Skeletal muscle tissue (tissue), 1 donor: ENCODE measurements around the gene ERGIC2. TPM values are rescaled to one million over a fixed set of nuclear protein-coding genes. Genes with fewer than 3 reads are reported as not detected.

ENCODE experiments used
- total RNA-seq: library from RNA; depleted of rRNA; stranded (reverse); fragments of >200 nt; gene quantifications from one replicate; pipeline ENCODE4 v1.2.3, GENCODE V29; 2014

ERGIC2 gene
- total RNA-seq, 1 donor from 2014 or later, result 19.8 TPM

Other genes starting within 250 kb of the ERGIC2 start
- 12.5 TPM for gene FAR2, start 231.9 kb downstream of the ERGIC2 start, total RNA-seq
- gene OVCH1, start 116.5 kb upstream of the ERGIC2 start, total RNA-seq, result under 0.01 TPM